HG03103 (cell line): ENCODE results near the gene INF2.
A peak's percentile ranks its signal among the peaks of the same experiment; 100 is the strongest.

ENCODE experiments used
- ATAC-seq: cut with Tn5 transposase; IDR thresholded peaks from one replicate; pipeline ENCODE4 v1.9.1; 2021; ENCODE audit warnings: low read depth; ENCODE audit not compliant: unreplicated experiment

INF2 gene

DNA sequence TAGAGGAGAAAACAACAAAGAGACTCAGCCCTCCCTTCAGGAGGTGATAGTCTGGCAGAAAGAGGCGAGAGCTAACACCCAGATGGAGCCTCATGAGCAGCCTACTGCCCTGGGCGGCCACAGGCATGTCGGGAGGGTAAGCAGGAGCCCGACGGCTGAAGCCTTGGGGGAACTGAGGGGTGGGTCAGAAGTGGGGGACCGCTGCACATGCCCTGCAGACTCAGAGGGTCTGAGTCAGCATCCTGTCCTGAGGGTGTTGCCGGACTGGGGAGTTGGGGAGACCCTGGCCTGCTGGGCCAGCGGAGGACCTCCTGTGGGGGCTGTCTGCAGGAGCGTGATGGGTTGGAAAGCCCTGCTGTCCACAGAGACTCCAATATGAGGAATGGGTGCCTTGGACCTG lies 15.9 kb upstream of the INF2 start:
- ATAC-seq, result no peak

DNA sequence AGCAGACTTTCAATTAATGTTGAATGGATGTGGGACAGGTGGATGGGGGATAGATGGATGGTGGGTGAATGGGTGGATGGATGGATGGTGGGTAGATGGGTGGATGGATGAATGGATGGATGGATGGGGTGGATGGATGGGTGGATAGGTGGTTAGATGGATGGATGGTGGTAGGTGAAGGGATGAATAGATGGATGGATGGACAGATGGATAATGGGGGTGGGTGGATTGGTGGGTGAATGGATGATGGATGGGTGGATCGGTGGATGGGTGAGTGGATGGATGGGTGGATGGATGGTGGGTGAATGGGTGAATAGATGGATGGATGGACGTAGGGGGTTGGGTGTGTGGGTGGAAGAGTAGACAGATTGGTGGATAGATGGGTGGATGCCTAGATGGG lies 14.0 kb upstream of the INF2 start:
- no peak for ATAC-seq

DNA sequence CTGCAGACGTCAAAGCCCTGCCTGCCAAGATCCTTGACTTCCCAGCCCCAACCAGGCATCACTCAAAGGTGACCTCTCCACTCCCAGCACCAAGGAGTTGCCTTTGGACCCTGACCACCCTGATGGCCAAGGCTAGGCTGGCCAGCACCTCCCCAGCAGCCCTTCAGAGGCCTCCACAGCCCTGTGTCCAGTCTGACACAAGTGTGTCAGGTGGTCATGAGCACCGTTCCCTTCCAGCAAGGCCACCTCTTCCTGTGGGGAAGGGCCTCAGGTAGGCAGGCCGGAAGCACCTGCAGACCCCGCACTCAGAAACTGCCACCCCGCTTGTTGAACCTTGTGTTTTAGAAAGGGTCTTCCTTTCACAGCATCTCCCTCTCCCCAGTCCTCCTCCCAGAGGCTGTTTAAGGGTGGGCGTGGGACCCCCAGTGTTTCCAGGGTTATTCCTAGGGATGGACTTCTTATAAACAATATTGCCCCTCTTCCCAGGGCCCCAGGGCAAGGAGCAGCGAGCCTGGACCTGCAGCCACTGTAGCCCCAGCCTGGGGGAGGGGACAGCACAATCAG lies 13.2 kb upstream of the INF2 start:
- no peak for ATAC-seq

DNA sequence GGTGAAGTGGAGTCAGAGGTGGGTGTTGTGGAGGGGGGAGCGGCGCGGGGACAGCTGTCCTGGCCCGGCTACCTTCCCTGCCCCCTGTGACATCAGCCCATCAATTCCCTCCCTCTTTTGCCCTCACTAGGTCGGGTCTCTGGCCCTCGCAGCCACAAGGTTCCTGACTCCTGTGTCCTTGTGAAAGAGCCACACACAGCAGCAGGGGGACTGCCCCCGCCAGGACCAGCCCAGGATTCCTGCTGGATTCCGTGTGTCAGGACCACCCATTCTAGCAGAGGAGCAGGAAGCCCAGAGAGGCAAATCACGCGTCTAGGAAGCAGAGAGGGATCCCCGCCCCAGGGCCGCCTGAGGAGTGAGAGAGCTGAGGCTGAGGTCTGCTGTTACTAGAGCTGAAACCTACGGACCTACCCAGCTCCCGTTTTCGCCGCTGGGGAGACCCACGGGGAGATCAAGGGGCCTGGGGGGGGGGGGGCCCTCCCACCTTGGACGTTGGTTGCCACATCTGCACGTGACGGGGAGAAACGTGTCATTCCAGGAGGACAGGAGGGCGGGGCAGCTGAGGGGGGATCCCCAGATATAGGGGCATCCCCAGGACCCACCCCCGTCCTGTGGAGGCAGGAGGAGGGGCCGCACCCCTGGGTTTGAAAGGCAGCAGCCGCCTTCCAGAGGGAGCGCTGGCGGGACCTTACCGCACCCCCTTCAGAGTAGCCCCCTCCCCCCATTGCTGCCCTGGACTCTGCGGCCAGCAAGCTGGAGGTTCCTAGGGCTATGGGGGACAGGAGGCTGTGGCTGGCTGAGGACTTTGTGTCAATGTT lies 12.5 kb upstream of the INF2 start:
- ATAC-seq, result no peak

DNA sequence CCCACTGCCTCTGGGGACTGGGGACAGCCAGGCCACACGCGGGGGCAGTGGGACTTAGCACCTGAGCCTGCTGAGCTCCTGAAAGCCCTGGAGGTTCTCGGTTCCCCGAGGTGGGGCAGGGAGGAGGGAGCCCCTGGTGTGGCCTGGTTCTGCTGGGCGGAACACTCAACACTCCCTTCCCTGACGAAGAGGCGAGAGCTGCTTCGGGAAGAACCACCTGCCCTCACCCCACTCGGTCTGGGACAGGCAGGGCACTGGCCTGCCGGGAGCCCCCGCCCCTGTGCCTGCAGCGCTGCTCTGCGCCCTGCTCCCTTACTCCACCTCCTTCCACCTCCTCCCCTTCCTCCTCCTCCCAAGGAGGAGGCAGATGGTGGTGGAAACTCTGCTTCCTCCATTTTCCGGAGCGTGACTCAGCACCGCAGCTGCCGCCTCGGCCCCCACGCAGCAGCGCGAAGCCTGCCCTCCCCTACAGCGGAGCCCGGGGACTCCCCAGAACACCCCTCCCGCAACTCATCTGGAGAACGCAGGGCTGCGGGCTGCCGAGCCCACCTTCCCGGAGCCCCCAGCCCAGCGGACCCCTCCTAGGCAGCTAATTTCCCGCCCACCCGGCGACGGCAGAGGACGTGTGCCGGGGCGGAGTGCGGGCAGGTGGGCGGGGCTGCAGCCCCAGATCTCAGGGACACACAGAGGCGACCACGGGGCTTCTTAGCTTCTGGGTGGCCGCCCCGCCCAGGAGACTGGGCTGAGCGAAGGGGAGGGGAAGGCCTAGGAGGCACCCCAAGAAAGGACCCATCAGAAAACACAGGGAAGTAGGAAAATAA lies 11.7 kb upstream of the INF2 start:
- ATAC-seq, result no peak

DNA sequence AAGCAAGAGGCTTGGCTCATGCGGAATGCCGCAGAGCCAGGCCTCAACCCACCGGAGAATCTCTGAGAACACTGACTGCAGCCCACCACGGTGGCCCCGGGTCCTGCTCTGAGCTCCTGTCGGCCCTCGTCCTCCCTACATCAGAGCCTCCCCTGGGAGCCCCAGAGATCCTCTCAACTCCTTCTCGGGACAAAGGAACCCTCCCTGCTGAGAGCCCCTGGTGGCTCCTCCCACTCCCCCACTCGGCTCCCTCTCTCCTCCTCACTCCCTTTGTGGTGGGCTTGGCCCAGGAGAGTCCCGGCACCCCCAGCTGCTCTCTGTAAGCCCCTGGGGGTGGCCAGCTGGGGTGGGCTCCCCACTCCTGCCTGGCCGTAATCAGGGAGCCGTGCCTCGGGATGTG lies 11.1 kb upstream of the INF2 start:
- ATAC-seq, result no peak

DNA sequence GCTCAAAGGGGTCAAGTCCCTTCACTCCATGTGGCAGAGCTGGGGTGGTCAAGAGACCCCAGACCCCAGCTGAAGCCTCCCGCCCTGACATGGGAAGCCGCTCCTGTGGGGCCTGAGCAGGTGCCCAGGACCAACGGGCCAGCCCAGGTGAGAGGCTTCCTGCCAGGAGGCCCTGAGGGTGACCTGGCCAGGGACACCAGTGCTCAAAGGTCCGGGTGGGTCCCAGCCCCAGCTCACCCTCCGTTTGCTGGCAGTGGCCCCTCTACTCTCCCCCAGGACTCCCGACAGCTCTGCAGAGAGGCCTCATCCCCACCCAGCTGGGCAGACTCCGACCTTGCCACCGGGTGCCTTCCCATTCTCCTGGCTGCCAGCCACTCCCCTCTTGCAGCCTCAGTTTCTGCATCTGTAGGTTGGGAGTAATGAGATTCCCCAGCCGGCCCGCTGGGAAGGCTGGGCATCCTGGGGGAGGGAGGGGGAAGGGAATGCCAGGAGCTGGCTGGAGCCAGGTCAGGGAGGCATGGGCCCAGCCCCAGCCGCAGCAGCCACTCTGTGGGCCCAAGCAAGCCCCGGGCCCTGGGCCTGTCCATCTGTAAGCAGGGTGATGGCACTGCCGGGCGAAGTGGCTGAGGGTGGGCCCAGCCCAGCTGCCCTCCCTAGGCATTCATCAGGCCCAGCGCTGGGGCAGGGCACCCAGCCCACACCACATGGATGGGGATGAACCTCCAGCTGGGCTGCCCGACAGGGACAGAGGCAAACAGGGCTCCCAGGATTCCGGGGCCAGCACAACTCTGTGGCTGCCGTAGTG lies 10.3 kb upstream of the INF2 start:
- ATAC-seq, result no peak

DNA sequence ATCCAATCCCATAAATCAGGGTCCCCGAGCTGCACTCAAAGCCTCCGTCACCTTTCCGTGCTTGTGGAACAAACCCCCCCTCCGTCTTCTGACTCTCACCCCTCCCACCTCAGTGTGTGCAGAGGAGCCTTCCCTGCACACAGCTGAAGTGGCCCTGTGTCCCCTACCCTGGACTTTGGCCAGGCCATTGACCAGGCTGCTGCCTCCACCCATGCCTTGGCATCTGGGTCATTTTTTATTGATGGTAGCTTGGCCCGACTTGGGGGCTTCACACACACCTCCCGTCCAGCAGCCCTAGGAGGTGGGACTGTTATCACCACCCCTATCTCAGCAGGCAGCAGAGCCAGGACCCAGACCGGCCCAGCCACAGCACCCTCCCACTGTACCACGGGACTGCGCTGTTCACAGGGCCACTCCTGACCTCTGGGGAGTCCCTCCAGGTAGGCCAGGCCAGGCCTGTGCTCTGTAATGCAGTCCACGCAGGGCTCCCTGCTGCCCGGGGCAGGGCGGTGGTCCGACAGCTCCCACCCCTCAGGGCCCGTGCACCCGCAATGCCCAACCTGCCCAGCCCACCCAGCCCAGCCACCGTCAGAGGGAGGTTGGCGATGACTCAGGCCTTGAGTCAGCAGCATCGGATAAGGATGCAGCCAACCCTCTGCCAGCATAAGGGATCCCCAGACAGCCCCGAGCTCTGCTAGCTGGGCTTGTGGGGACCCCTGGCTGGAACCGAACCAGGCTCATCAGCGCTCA lies 9.2 kb upstream of the INF2 start:
- no peak for ATAC-seq

DNA sequence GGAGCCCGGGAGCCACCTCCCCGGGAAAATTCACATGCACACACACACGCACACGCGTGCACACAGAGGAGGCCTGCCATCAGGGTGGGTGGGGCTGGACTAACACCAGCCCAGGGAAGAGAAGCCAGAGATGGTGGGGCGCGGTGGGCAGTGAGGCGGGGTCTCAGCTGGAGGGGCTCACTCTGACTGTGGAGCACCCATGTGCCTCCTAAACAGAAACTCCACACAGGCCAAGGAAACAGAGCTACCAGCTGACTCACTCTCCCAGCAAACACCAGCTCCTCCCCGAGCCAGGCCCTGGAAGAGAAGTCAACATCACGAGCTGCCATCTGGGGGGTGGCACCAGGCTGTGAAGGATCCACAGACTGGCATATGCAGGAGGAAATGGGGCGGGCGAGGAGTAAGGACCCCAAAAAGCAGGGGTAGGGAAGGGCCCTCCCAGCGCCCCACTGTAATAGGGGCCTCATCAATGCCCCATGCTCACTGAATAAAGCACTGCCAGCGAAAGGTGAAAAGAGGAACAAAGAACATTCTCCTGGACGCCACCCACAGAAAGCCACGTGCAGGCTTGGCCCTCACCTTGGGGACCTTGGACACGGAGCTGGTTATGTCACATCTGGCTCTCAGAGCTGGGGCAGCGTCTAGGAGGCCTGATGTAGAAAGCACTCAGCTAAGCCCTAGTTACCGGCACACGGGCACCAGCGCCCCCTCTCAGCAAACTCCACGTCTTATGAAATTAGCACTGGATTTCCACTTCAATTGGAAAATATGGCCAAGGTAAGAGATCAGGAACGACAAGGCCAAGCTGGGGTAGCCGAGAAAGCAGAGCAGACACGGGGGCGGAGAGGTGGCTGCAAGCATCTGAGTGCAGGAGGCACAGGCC lies 8.4 kb upstream of the INF2 start:
- ATAC-seq, result peak; percentile 43

DNA sequence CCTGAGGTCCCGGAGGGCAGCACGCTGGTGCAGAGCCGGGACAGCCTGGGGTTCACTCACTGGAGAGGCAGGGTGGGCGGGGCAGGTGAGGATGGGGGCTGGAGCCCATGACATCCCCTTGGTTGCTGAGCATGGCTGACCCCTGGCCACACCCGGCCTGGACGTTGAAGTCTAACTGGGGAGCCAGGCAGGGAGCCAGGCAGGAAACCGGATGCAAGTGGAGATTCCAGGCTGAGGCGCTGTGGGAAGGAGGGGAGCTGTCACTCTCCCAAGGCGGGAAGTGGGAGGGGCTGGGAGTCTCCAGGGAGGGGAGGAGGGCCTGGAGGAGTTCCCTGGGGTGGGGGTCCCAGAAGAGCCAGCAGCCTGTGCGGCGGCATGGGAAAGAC lies 7.7 kb upstream of the INF2 start:
- no peak for ATAC-seq

DNA sequence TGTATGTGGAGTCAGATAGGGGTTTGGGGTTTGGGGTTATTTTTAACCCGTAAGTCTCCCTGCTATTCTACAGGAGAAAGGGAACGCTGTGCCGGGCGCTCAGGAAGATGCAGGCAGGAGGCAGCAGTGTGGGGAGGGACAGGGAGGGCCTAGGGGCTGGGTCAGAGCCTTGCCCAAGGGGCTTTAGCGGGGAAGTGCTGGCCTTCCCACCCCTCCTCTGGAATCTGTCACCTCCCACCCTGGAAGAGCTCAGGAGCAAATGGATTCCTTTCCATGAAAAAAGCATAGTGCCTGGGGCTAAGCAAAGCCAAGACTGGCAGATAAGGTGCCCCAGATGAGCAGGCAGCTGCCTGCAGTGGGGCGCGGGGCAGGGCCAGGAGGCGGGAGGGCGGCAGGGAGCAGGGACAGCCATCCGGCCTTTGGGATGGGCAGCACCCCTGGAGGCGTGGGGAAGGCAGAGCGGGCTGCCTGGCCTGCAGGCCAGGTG lies 7.3 kb upstream of the INF2 start:
- no peak for ATAC-seq

DNA sequence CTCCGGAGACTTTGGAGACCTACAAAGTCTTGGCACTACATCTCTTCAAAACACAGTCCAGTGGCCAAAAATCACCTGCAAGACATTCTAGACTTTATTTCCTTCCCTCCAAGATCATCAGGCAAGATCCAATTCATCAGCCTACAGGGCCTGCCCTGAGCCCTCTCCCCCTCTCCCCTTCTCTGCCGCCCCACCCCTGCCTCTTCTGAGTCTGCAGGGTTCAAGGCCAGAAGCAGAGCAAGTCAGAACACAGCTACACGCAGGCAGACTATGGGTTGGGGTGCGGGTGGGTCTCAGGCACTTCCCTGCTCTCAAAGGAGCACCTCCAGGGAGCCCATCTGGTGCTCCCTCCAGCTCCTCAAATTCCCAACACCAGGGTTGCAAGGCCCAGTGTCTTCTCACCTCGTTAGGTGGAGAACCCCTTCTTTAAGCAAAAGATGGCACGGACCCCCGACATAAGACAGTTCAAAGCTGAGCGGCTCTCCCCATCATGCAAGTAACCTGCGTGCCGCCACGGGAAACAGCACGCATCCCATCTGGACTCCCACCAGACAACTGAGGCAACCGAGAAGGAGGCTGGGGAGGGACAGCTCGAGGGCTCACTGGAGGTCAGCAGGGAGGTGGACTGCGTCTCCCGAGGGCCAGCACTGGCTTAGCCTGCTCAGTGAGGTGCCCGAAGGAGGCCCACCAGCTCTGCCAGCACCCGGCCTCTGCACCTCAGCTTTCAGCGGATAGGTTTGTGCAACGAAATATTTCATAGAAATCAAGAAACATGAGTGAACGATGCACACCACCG lies 5.6 kb upstream of the INF2 start:
- ATAC-seq, result no peak

DNA sequence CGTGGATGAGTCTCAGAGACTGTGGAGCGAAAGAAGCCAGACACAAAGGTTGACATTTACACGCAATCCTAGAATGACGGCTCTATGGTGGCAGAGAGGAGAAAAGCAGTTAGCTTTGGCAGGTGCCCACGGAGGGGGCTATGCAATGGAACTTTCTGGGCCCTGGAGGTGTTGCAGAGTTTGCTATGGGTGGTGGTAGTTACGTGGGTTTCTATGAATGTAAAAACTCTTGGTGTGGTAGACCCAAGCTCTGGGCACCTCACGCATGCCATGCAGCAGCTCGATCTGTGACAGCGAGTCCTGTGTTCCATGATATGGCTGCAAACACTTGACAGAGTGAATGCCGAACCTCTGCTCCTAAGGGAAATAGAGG lies 5.0 kb upstream of the INF2 start:
- no peak for ATAC-seq

DNA sequence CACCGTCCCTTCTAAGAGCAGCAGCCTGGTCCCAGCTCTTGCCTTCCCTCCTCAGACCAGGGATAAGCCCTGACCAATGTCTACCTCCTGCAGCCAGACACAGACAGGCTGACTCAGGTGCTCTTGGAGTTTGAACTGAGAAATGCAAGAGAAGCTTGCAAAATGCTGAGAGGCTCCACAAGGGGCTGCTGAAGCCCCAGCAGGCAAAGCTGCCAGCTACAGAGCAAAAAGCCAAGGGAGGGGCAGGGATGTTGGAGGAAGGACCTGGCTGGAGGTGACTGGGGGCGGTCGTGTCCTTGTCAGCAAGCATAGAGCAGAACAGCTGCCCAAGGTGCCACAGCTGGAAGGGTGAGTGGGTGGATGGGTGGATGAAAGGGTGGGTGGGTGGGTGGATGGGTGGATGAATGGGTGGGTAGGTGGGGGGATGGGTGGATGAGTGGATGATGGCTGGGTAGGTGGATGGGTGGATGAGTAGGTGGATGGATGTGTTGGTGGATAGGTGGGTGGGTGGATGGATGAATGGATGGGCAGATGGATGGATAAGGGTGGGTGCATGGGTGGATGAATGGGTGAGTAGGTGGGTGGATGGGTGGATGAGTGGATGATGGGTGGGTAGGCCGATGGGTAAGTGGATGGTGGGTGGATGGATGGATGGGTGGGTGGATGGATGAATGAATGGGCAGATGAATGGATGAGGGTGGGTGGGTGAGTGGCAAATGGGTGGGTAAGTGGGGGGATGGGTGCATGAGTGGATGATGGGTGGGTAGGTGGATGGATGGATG lies 4.0 kb upstream of the INF2 start:
- no peak for ATAC-seq

DNA sequence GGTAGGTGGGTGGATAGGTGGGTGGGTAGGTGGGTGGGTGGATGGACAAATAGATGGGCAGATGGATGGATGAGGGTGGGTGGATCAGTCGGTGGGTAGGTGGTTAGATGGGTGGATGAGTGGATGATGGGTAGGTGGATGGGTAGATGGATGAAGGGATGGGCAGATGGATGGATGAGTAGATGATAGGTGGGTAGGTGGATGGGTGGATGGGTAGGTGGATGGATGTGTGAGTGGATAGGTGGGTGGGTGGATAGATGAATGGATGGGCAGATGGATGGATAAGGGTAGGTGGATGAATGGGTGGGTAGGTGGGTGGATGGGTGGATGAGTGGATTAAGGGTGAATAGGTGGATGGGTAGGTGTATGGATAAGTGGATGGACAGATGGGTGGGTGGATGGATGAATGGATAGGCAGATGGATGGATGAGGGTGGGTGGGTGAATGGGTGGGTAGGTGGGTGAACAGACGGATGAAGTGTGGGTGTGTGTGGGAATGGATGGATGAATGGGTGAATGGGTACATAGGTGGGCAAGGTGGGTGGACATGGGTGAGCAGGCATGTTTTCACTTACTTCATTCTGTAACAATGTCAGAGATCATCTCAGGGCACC lies 3.3 kb upstream of the INF2 start:
- no peak for ATAC-seq

DNA sequence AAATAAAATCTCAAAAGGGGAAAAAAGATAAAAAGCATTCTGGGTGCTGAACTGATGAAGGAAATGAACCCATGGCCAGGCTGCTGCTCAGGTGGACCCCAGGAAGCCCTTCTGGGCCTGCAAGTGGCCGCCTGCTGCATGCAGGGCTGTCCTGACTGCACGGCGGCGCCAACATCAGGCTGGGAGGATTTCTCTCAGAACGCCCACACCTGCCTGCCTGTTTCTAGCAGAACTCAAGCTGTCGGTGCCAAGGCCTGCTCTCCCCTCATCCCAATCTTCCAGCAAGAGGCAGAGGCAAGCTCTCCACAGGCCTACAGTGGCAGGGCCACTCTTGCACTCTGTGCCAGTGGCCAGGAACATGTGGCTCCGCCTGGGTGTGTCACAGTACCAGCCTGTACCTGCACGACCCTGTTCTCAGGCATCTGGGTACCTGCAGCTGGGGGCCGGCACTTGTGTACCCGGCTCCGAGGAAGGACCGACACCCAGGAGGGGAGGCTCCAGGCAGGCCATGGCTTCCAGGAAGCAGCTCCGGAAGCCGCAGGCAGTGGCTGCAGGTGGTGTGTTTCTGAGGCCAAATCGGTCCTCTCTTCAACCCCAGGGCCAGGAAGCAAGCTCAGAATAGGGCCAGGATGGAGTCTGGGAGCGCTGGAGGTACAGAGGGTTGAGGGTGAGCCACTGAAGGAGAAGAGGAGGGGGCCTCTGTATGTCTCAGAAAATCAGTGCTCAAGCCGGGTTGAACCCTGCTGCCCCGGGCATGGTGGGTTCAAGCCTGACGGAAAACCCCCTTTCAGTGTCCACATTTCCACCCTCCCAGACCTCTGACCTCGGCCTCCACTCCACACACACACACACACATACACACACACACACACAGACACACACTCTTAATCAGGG lies 2.5 kb upstream of the INF2 start:
- no peak for ATAC-seq
